Astrocyte (in vitro differentiated cells and primary cell): Measurements from ENCODE around the gene HRH2. TPM values are rescaled to one million over a fixed set of nuclear protein-coding genes. Genes with fewer than 3 reads are reported as not detected.

Experiments used
- DNase-seq: peaks from one replicate; pipeline ENCODE4 v3.0.0-alpha.2; 2010; ENCODE audit warnings: low read depth
- FAIRE-seq: peaks from 2 replicates; lab custom pipeline; 2011; peaks lifted over from hg19 to GRCh38; lab: Jason Lieb, UNC
- H2AFZ ChIP-seq: 2 replicates; pipeline ENCODE4 v1.6.0; 2012; ENCODE audit warnings: low read depth, low read length, inconsistent platforms
- H3K27ac ChIP-seq: 2 replicates; pipeline ENCODE4 v1.5.1; 2011; ENCODE audit warnings: low read depth, low read length, inconsistent platforms
- H3K27me3 ChIP-seq: 2 replicates; pipeline ENCODE4 v1.6.0; 2011; ENCODE audit warnings: low read length, inconsistent platforms; ENCODE audit not compliant: insufficient read depth
- H3K36me3 ChIP-seq: 2 replicates; pipeline ENCODE4 v1.5.1; 2011; ENCODE audit warnings: low read length, inconsistent platforms; ENCODE audit not compliant: insufficient read depth
- H3K4me1 ChIP-seq: 2 replicates; pipeline ENCODE4 v1.5.1; 2011; ENCODE audit warnings: low read length, inconsistent platforms; ENCODE audit not compliant: insufficient read depth
- H3K4me2 ChIP-seq: 2 replicates; pipeline ENCODE4 v1.6.0; 2012; ENCODE audit warnings: low read length, inconsistent platforms
- H3K4me3 ChIP-seq: 2 replicates; pipeline ENCODE4 v1.5.1; 2011; ENCODE audit warnings: low read depth, mild to moderate bottlenecking, low read length, inconsistent platforms; ENCODE audit not compliant: insufficient read depth
- H3K79me2 ChIP-seq: 2 replicates; pipeline ENCODE4 v1.6.0; 2012; ENCODE audit warnings: mild to moderate bottlenecking, low read length, inconsistent platforms; ENCODE audit not compliant: insufficient read depth
- H3K9ac ChIP-seq: 2 replicates; pipeline ENCODE4 v1.6.0; 2012; ENCODE audit warnings: mild to moderate bottlenecking, low read length, inconsistent platforms
- H3K9me3 ChIP-seq: 2 replicates; pipeline ENCODE4 v1.5.1; 2012; ENCODE audit warnings: low read depth, mild to moderate bottlenecking, low read length, inconsistent platforms; ENCODE audit not compliant: insufficient read depth
- H4K20me1 ChIP-seq: 2 replicates; pipeline ENCODE4 v1.6.0; 2012; ENCODE audit warnings: low read length, inconsistent platforms; ENCODE audit not compliant: insufficient read depth
- H3K27ac Mint-ChIP-seq: one replicate; pipeline ENCODE4 v1.8.0; 2021; ENCODE audit warnings: mild to moderate bottlenecking, mixed read lengths; ENCODE audit not compliant: unreplicated experiment
- H3K27me3 Mint-ChIP-seq: one replicate; pipeline ENCODE4 v1.8.0; 2021; ENCODE audit warnings: low read depth, mixed read lengths; ENCODE audit not compliant: unreplicated experiment
- H3K36me3 Mint-ChIP-seq: one replicate; pipeline ENCODE4 v1.8.0; 2021; ENCODE audit warnings: low read depth, mixed read lengths; ENCODE audit not compliant: unreplicated experiment
- H3K4me1 Mint-ChIP-seq: one replicate; pipeline ENCODE4 v1.8.0; 2021; ENCODE audit warnings: low read depth, mixed read lengths; ENCODE audit not compliant: unreplicated experiment
- H3K4me3 Mint-ChIP-seq: one replicate; pipeline ENCODE4 v1.8.0; 2021; ENCODE audit warnings: mild to moderate bottlenecking, moderate library complexity, mixed read lengths; ENCODE audit not compliant: unreplicated experiment
- H3K9me3 Mint-ChIP-seq: one replicate; pipeline ENCODE4 v1.8.0; 2021; ENCODE audit warnings: mild to moderate bottlenecking, mixed read lengths; ENCODE audit not compliant: unreplicated experiment
- CTCF ChIP-seq: IDR thresholded peaks from 2 replicates; pipeline ENCODE4 v1.5.1; 2011; ENCODE audit warnings: low read depth, mild to moderate bottlenecking, inconsistent platforms, low read length, moderate library complexity; ENCODE audit not compliant: insufficient read depth
- EZH2 ChIP-seq: IDR thresholded peaks from 2 replicates; pipeline ENCODE4 v1.6.1; 2012; ENCODE audit warnings: mild to moderate bottlenecking, low read length, inconsistent platforms; ENCODE audit not compliant: insufficient read depth
- total RNA-seq: library from RNA; stranded (reverse); gene quantifications from 2 replicates; pipeline ENCODE4 v1.2.1, GENCODE V29; 2021

Gene HRH2
- total RNA-seq, 1 donor from 2014 or later = 1.9 TPM

- Histone ChIP-seq H3K36me3 (no peaks in the 10 kb centered on the region), H3K4me3 (peak overlapping the region; percentile 57), H3K9me3 (no peaks in the 10 kb centered on the region), H4K20me1 (no peaks in the 10 kb centered on the region), H3K4me2 (peak overlapping the region; percentile 98), H2AFZ (peak overlapping the region; percentile 76), H3K27ac (no peak overlapping the region), H3K27me3 (peaks cover 4% of the 10 kb centered on the region), H3K9ac (peak overlapping the region; percentile 30), H3K79me2 (no peaks in the 10 kb centered on the region), H3K4me1 (peaks cover 5% of the 10 kb centered on the region)
- Mint-ChIP-seq H3K27ac (no peak overlapping the region), H3K4me3 (peak overlapping the region; percentile 89), H3K4me1 (peaks cover 5% of the 10 kb centered on the region), H3K27me3 (peaks cover 51% of the 10 kb centered on the region), H3K36me3 (peaks cover 3% of the 10 kb centered on the region), H3K9me3 (peaks cover 1% of the 10 kb centered on the region)
- FAIRE-seq = no peak
- DNase-seq = no peak
- no peak for TF ChIP-seq CTCF
- TF ChIP-seq EZH2 = peak; percentile 65
These were observed 651 bp downstream of the HRH2 start for GRCh38 chr5:175658299-175659145.

- no peak overlapping the region for H3K4me2 ChIP-seq
- H2AFZ ChIP-seq = no peak overlapping the region
- H3K27me3 Mint-ChIP-seq = peaks cover 59% of the 10 kb centered on the region
- no peak overlapping the region for H3K9ac ChIP-seq
- H3K4me3 Mint-ChIP-seq = no peak overlapping the region
- no peaks in the 10 kb centered on the region for H3K36me3 ChIP-seq
- no peak overlapping the region for H3K4me3 ChIP-seq
- peaks cover 4% of the 10 kb centered on the region for H3K27me3 ChIP-seq
- peaks cover 1% of the 10 kb centered on the region for H3K9me3 Mint-ChIP-seq
- FAIRE-seq (no peak), DNase-seq (no peak)
- H3K9me3 ChIP-seq = no peaks in the 10 kb centered on the region
- H3K36me3 Mint-ChIP-seq = peaks cover 3% of the 10 kb centered on the region
- peaks cover 5% of the 10 kb centered on the region for H3K4me1 Mint-ChIP-seq
- no peaks in the 10 kb centered on the region for H3K79me2 ChIP-seq
- no peak for TF ChIP-seq CTCF
- TF ChIP-seq EZH2 = no peak
- peaks cover 3% of the 10 kb centered on the region for H3K4me1 ChIP-seq
- no peak overlapping the region for H3K27ac ChIP-seq
- no peak overlapping the region for H3K27ac Mint-ChIP-seq
- H4K20me1 ChIP-seq = no peaks in the 10 kb centered on the region
These were observed 1.8 kb downstream of the HRH2 start for GRCh38 chr5:175659546-175660253.
